Liver (tissue), 3 donors: Measurements from ENCODE around the gene RBBP7.

Experiments
- CTCF ChIP-seq: fragments of 150-350 bp; IDR thresholded peaks from 2 replicates; pipeline ENCODE4 v1.5.1; 2017; ENCODE audit warnings: improper control_type of control experiment, low read depth, low read length; ENCODE audit not compliant: missing input control
- RAD21 ChIP-seq, 2 donors: IDR thresholded peaks; 2 replicates each; pipeline ENCODE4 v1.6.1; 2016; ENCODE audit warnings: antibody characterized with exemption in 2 of 2, mild to moderate bottlenecking in 2 of 2
- REST ChIP-seq: IDR thresholded peaks from 2 replicates; pipeline ENCODE4 v1.6.1; 2016; ENCODE audit warnings: antibody characterized with exemption, mild to moderate bottlenecking
- SP1 ChIP-seq: IDR thresholded peaks from 2 replicates; pipeline ENCODE4 v1.6.1; 2018; ENCODE audit warnings: antibody characterized with exemption, mild to moderate bottlenecking
- TAF1 ChIP-seq: conservative IDR thresholded peaks from 2 replicates; pipeline ENCODE4 v1.6.1; 2016; ENCODE audit warnings: antibody characterized with exemption, mild to moderate bottlenecking
- YY1 ChIP-seq: IDR thresholded peaks from 2 replicates; pipeline ENCODE4 v1.6.1; 2016; ENCODE audit warnings: antibody characterized with exemption, mild to moderate bottlenecking
- donor health status: healthy.
- donor health status: healthy.

DNA sequence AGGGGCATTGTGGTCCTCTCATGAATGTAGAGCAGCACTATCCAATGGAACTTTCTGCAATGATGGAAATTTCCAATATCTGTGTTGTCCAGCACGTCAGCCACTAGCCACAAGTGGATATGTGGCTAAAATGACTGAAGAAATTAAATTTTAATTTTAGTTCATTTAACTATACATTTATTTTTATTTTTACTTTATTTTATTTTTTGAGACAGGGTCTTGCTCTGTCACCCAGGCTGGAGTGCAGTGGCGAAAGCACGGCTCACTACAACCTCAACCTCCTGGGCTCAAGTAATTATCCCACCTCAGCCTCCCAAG is 13.3 kb upstream of the RBBP7 start:
- TF ChIP-seq CTCF (no peak), YY1 (no peak), RAD21 (IDR thresholded peaks at IDR 0.05) (no peak), REST (no peak), TAF1 (no peak), SP1 (no peak)
